NOMO-1 treated with dmso at 0.1 percent for 144 hours (cell line): ENCODE results near the gene BCR.

Experiments used
- DNase-seq: peaks from one replicate; lab custom pipeline; 2025; ENCODE audit not compliant: unreplicated experiment; lab: John Stamatoyannopoulos, UW

Gene BCR

GRCh38 chr22:23272834-23273233 is 92.5 kb downstream of the BCR start:
- no peak for DNase-seq

GRCh38 chr22:23273445-23274145 is 93.3 kb downstream of the BCR start:
- no peak for DNase-seq

- no peak for DNase-seq
Observed at GRCh38 chr22:23274146-23274526, 93.8 kb downstream of the BCR start.

GRCh38 chr22:23274891-23275694 is 94.8 kb downstream of the BCR start:
- DNase-seq: no peak

- DNase-seq: no peak
Observed at GRCh38 chr22:23275751-23276150, 95.4 kb downstream of the BCR start.

- DNase-seq: no peak
Observed at GRCh38 chr22:23276656-23277582, 96.6 kb downstream of the BCR start.

GRCh38 chr22:23277583-23278295 is 97.4 kb downstream of the BCR start:
- DNase-seq: no peak

GRCh38 chr22:23278883-23279675 is 98.8 kb downstream of the BCR start:
- DNase-seq: no peak

- no peak for DNase-seq
Observed at GRCh38 chr22:23279781-23280180, 99.5 kb downstream of the BCR start.

GRCh38 chr22:23280356-23281052 is 100.2 kb downstream of the BCR start:
- DNase-seq: no peak

GRCh38 chr22:23281053-23281405 is 100.7 kb downstream of the BCR start:
- no peak for DNase-seq

GRCh38 chr22:23281406-23282088 is 101.2 kb downstream of the BCR start:
- DNase-seq: peak; percentile 24

GRCh38 chr22:23282089-23282501 is 101.8 kb downstream of the BCR start:
- DNase-seq: no peak

- DNase-seq: no peak
Observed at GRCh38 chr22:23282516-23282915, 102.2 kb downstream of the BCR start.

- no peak for DNase-seq
Observed at GRCh38 chr22:23282986-23283385, 102.7 kb downstream of the BCR start.

- no peak for DNase-seq
Observed at GRCh38 chr22:23283591-23284503, 103.5 kb downstream of the BCR start.

- no peak for DNase-seq
Observed at GRCh38 chr22:23284504-23285033, 104.3 kb downstream of the BCR start.

GRCh38 chr22:23285236-23285635 is 104.9 kb downstream of the BCR start:
- DNase-seq: no peak
